Esophagus muscularis mucosa (tissue), 3 donors: ENCODE data around the gene RPL27A.

Experiments used
- CTCF ChIP-seq, 3 experiments: fragments of 200-600 bp in 2 of 3; fragments of 450-650 bp in 1 of 3; sonication (generic) in 2 of 3; IDR thresholded peaks; one replicate each; pipeline ENCODE4 v1.5.1; 2017 to 2019; ENCODE audit warnings: antibody characterized with exemption in 3 of 3, mild to moderate bottlenecking in 2 of 3, moderate library complexity in 1 of 3
- POLR2A ChIP-seq: fragments of 450-650 bp; IDR thresholded peaks from one replicate; pipeline ENCODE4 v1.6.1; 2017; ENCODE audit warnings: antibody characterized with exemption, moderate library complexity, mild to moderate bottlenecking, low read depth
- POLR2AphosphoS5 ChIP-seq, 2 donors: sonication (generic); formaldehyde crosslinking; IDR thresholded peaks; one replicate each; pipeline ENCODE4 v1.6.1; 2017; ENCODE audit warnings: antibody characterized with exemption in 2 of 2

GRCh38 chr11:8731647-8732323, 49.2 kb downstream of the RPL27A start:
- TF ChIP-seq CTCF (IDR thresholded peaks at IDR 0.05) (no peak), POLR2AphosphoS5 (IDR thresholded peaks at IDR 0.05) (no peak), POLR2A (no peak)
